ENCODE results near the gene CEP55.

DNA sequence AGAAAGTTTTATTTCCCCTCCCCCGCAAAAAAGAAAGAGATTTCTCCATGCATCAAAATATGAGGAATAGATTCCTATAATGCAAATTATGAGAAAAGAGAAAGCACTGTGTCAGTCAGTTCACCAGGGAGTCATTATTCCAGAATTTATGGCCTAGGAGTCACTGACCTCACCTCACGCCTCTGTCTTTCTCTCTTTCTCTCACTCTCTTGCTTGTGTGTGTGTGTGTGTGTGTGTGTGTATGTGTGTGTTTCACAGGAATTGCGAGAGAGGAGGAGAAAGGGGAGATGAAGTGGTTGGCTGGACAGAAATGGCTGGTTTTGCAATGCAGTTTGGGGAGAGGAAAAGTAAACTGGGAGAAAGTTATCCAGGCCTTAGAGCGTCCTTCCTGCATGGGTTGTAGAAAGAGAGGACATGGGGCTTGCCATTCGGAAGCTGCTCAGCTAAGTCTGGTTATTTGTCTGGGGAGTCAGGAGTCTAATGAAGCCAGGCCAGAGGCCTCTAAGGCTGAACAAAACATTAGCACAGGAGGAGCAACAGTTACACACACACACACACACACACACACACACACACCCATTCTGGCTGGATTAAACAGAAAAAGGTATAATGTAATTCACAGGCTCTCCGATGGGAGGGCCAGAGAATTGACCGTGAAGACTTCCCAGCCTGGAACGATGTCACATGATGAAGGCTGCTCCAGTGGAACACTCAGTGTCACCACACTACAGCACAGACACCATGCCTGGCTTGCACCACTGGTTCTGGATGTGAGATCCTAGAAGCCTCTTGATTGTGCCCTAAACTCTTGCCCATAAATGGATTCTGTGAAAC lies 57.3 kb downstream of the CEP55 start:
- TF ChIP-seq, protein P1, sequence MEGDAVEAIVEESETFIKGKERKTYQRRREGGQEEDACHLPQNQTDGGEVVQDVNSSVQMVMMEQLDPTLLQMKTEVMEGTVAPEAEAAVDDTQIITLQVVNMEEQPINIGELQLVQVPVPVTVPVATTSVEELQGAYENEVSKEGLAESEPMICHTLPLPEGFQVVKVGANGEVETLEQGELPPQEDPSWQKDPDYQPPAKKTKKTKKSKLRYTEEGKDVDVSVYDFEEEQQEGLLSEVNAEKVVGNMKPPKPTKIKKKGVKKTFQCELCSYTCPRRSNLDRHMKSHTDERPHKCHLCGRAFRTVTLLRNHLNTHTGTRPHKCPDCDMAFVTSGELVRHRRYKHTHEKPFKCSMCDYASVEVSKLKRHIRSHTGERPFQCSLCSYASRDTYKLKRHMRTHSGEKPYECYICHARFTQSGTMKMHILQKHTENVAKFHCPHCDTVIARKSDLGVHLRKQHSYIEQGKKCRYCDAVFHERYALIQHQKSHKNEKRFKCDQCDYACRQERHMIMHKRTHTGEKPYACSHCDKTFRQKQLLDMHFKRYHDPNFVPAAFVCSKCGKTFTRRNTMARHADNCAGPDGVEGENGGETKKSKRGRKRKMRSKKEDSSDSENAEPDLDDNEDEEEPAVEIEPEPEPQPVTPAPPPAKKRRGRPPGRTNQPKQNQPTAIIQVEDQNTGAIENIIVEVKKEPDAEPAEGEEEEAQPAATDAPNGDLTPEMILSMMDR (IDR thresholded peaks at IDR 0.05 in 2 of 3, conservative IDR thresholded peaks at IDR 0.05 in 1 of 3; ENCODE audit: control insufficient read depth in 2 of 3, extremely low read depth in 1 of 3, insufficient read depth in 1 of 3, low read depth in 3 of 3, low read length in 3 of 3), result no peak
- TF ChIP-seq CHD4 (IDR thresholded peaks at IDR 0.05) (no peak), EP300 (IDR thresholded peaks at IDR 0.05; ENCODE audit: borderline replicate concordance in 1 of 2, control insufficient read depth in 1 of 2, low read depth in 2 of 2, low read length in 2 of 2) (no peak), RAD51 (IDR thresholded peaks at IDR 0.05) (no peak)

Data from GM12878 (cell line).